Measurements from ENCODE around the gene MMP24. TPM values are rescaled to one million over a fixed set of nuclear protein-coding genes. Genes with fewer than 3 reads are reported as not detected.

The MMP24 gene
- total and polyA plus RNA-seq, 2 of the 13 experiments (the other 11 are each of a cell fraction or from before 2014, with no cell fraction given) = 0.29 to 0.35 TPM

GRCh38 chr20:35269055-35269781 is 42.7 kb downstream of the MMP24 start (continued):
- TF ChIP-seq ZNF264 (CRISPR knock-in tag; IDR thresholded peaks at IDR 0.05) = no peak
- TF ChIP-seq BATF2 (CRISPR knock-in tag; IDR thresholded peaks at IDR 0.05) = no peak
- TF ChIP-seq DMTF1 (CRISPR knock-in tag; IDR thresholded peaks at IDR 0.05) = no peak
- TF ChIP-seq GZF1 (CRISPR knock-in tag; IDR thresholded peaks at IDR 0.05) = no peak
- 0 out of 2 replicates have a peak, but pooled peaks have one; percentile 4 for TF ChIP-seq ZMYM3 (CRISPR knock-in tag; IDR thresholded peaks at IDR 0.05)
- TF ChIP-seq SUZ12 (IDR thresholded peaks at IDR 0.05; ENCODE audit: low read depth, low read length) = no peak
- TF ChIP-seq NFE2L2 (IDR thresholded peaks at IDR 0.05; ENCODE audit: low read length) = no peak
- no peak for TF ChIP-seq ZNF460 (CRISPR knock-in tag; IDR thresholded peaks at IDR 0.05; ENCODE audit: borderline replicate concordance)
- no peak for TF ChIP-seq ZNF772 (CRISPR knock-in tag; IDR thresholded peaks at IDR 0.05)
- no peak for TF ChIP-seq ZFP41 (CRISPR knock-in tag; IDR thresholded peaks at IDR 0.05; ENCODE audit: borderline replicate concordance)
- peak; percentile 26; the same call in 1 of the 2 replicates for TF ChIP-seq HMGXB3 (CRISPR knock-in tag; IDR thresholded peaks at IDR 0.05; ENCODE audit: borderline replicate concordance)
- no peak for TF ChIP-seq ZNF577 (CRISPR knock-in tag; IDR thresholded peaks at IDR 0.05; ENCODE audit: borderline replicate concordance, low read depth)
- TF ChIP-seq CHD2 (IDR thresholded peaks at IDR 0.05; ENCODE audit: low read depth, low read length) = 0 out of 2 replicates have a peak, but pooled peaks have one; percentile 26
- no peak for TF ChIP-seq KDM6A (CRISPR knock-in tag; IDR thresholded peaks at IDR 0.05; ENCODE audit: low read depth)
- TF ChIP-seq PHF20 (CRISPR knock-in tag; IDR thresholded peaks at IDR 0.05) = no peak; the same call in 1 of the 2 replicates
- peak; percentile 83; the same call in 1 of the 2 replicates for TF ChIP-seq ZNF619 (CRISPR knock-in tag; IDR thresholded peaks at IDR 0.05)
- no peak; the same call in 1 of the 2 replicates for TF ChIP-seq ZBTB42 (CRISPR knock-in tag; IDR thresholded peaks at IDR 0.05)
- TF ChIP-seq DPF2 (CRISPR knock-in tag; IDR thresholded peaks at IDR 0.05; ENCODE audit: borderline replicate concordance, low read depth) = no peak
- TF ChIP-seq ATF4 (CRISPR knock-in tag; IDR thresholded peaks at IDR 0.05) = no peak
- TF ChIP-seq PHF21A (CRISPR knock-in tag; IDR thresholded peaks at IDR 0.05) = no peak; the same call in 1 of the 2 replicates
- peak; percentile 96 for TF ChIP-seq XRCC5 (optimal IDR thresholded peaks at IDR 0.05; ENCODE audit: low read length)
- no peak for TF ChIP-seq ZNF333 (CRISPR knock-in tag; IDR thresholded peaks at IDR 0.05; ENCODE audit: borderline replicate concordance)
- no peak for TF ChIP-seq RARA (CRISPR knock-in tag; IDR thresholded peaks at IDR 0.05)

Measured in HepG2 (cell line).